ENCODE results near the gene PRICKLE2.

GRCh38 chr3:64063983-64064438 is 161.3 kb downstream of the PRICKLE2 start:
- no peak for TF ChIP-seq POLR2A (IDR thresholded peaks at IDR 0.05)
- TF ChIP-seq CTCF (IDR thresholded peaks at IDR 0.05 in 8 of 11, conservative IDR thresholded peaks at IDR 0.05 in 3 of 11) = no peak
- TF ChIP-seq POLR2AphosphoS5 (IDR thresholded peaks at IDR 0.05) = no peak

Data from spleen (tissue), 7 donors.